Endothelial cell of umbilical vein (primary cell): Measurements from ENCODE around the gene HECTD4. TPM values are rescaled to one million over a fixed set of nuclear protein-coding genes. Genes with fewer than 3 reads are reported as not detected.

Experiments used
- BruUV-seq: library from RNA; stranded (reverse); fragments of 400-500 nt; replicated peaks from 2 replicates; lab custom pipeline; 2021; lab: Mats Ljungman, UMichigan
- CTCF ChIA-PET: fragments of 300-600, 350-600 bp; sonication (Branson Sonifier 250); formaldehyde crosslinking; loops from one replicate; lab custom pipeline; 2021; ENCODE audit warnings: antibody characterized with exemption, inconsistent platforms; lab: Charles Lee
- POLR2A ChIA-PET: fragments of 300-600, 350-600 bp; sonication (Branson Sonifier 250); formaldehyde crosslinking; loops from one replicate; lab custom pipeline; 2021; ENCODE audit warnings: antibody characterized with exemption, inconsistent platforms; lab: Charles Lee
- DNase-seq: peaks from one replicate; pipeline ENCODE4 v3.0.0-alpha.2; 2011; ENCODE audit warnings: low read depth, low spot score
- FAIRE-seq: peaks from 2 replicates; lab custom pipeline; 2011; peaks lifted over from hg19 to GRCh38; lab: Jason Lieb, UNC
- H2AFZ ChIP-seq: 2 replicates; pipeline ENCODE4 v1.6.0; 2012; ENCODE audit warnings: low read depth, low read length, control low read depth, inconsistent platforms
- H3K27ac ChIP-seq: 2 replicates; pipeline ENCODE4 v1.5.1; 2011; ENCODE audit warnings: low read depth, mild to moderate bottlenecking, control low read depth, low read length, moderate library complexity; ENCODE audit not compliant: insufficient read depth
- H3K27me3 ChIP-seq, 2 experiments: 2 replicates each; pipeline versions ENCODE4 v1.6.0 to v1.6.1; 2011; ENCODE audit warnings: low read length in 2 of 2, mixed read lengths in 1 of 2; ENCODE audit not compliant: control insufficient read depth in 2 of 2, insufficient read depth in 2 of 2
- H3K36me3 ChIP-seq, 2 experiments: 2 replicates in 1 of 2; 3 replicates in 1 of 2; pipeline ENCODE4 v1.5.1; 2011; ENCODE audit warnings: low read length in 2 of 2, mild to moderate bottlenecking in 1 of 2, moderate library complexity in 1 of 2; ENCODE audit not compliant: control insufficient read depth in 2 of 2, insufficient read depth in 2 of 2; ENCODE audit errors: extremely low read depth in 1 of 2
- H3K4me1 ChIP-seq: 3 replicates; pipeline ENCODE4 v1.5.1; 2011; ENCODE audit warnings: mild to moderate bottlenecking, low read length; ENCODE audit not compliant: control insufficient read depth, insufficient read depth; ENCODE audit errors: extremely low read depth
- H3K4me2 ChIP-seq: 2 replicates; pipeline ENCODE4 v1.6.1; 2011; ENCODE audit warnings: low read length, control low read depth, mixed read lengths; ENCODE audit not compliant: insufficient read depth
- H3K4me3 ChIP-seq, 3 experiments: fragments of 200-600 bp in 1 of 3; sonication (generic), shearing (Covaris generic) in 1 of 3; replicated peaks in 1 of 3; 2 replicates each; pipeline ENCODE4 v1.5.1; 2011 to 2016; ENCODE audit warnings: control low read depth in 3 of 3, low read length in 3 of 3, mild to moderate bottlenecking in 2 of 3, inconsistent platforms in 1 of 3, low read depth in 1 of 3, moderate library complexity in 1 of 3; ENCODE audit not compliant: insufficient read depth in 1 of 3
- H3K79me2 ChIP-seq: 2 replicates; pipeline ENCODE4 v1.6.0; 2012; ENCODE audit warnings: low read length, inconsistent platforms; ENCODE audit not compliant: control insufficient read depth, insufficient read depth
- H3K9ac ChIP-seq: replicated peaks from 2 replicates; pipeline ENCODE3; 2011; ENCODE audit warnings: low read length, control low read depth; ENCODE audit not compliant: insufficient read depth; ENCODE audit errors: extremely low read depth
- H3K9me1 ChIP-seq: replicated peaks from 3 replicates; pipeline ENCODE4 v1.6.0; 2011; ENCODE audit warnings: mild to moderate bottlenecking, low read length; ENCODE audit not compliant: control insufficient read depth, insufficient read depth; ENCODE audit errors: extremely low read depth
- H3K9me3 ChIP-seq: replicated peaks from 2 replicates; pipeline ENCODE4 v1.5.1; 2012; ENCODE audit warnings: low read length, inconsistent platforms; ENCODE audit not compliant: control insufficient read depth, insufficient read depth
- H4K20me1 ChIP-seq: replicated peaks from 2 replicates; pipeline ENCODE3; 2011; ENCODE audit warnings: mild to moderate bottlenecking, low read length; ENCODE audit not compliant: control insufficient read depth, insufficient read depth; ENCODE audit errors: extremely low read depth
- CTCF ChIP-seq, 2 donors: IDR thresholded peaks; 1 replicate in 1 of 2; 2 replicates in 1 of 2; pipeline ENCODE4 v1.5.1; 2011; ENCODE audit warnings: low read length in 2 of 2, mild to moderate bottlenecking in 2 of 2, moderate library complexity in 2 of 2, control low read depth in 1 of 2, inconsistent platforms in 1 of 2, low read depth in 1 of 2; ENCODE audit not compliant: insufficient read depth in 1 of 2; ENCODE audit errors: extremely low read depth in 1 of 2
- EZH2 ChIP-seq: IDR thresholded peaks from 2 replicates; pipeline ENCODE4 v1.6.1; 2012; ENCODE audit warnings: borderline replicate concordance, low read depth, mild to moderate bottlenecking, moderate library complexity, low read length, inconsistent platforms; ENCODE audit not compliant: severe bottlenecking
- JUN ChIP-seq: IDR thresholded peaks from 2 replicates; pipeline ENCODE4 v1.6.1; 2011; ENCODE audit warnings: borderline replicate concordance, low read depth; ENCODE audit not compliant: insufficient read length, insufficient read depth
- MYC ChIP-seq: IDR thresholded peaks from one replicate; pipeline ENCODE4 v1.6.1; 2011; ENCODE audit warnings: mild to moderate bottlenecking, low read depth, low read length
- POLR2A ChIP-seq: IDR thresholded peaks from 2 replicates; pipeline ENCODE4 v1.6.1; 2012; ENCODE audit warnings: low read depth, mild to moderate bottlenecking, control low read depth, low read length
- POLR2AphosphoS5 ChIP-seq: IDR thresholded peaks from 2 replicates; pipeline ENCODE4 v1.6.1; 2012; ENCODE audit warnings: low read depth, mild to moderate bottlenecking, control low read depth, low read length, moderate library complexity; ENCODE audit not compliant: insufficient read depth
- dilution Hi-C: fragments of 300-500 bp; cut with MboI; formaldehyde crosslinking; loops from one replicate; pipeline ENCODE4 v1.15.0; 2019; ENCODE audit warnings: low sequenced_read_pairs; ENCODE audit not compliant: extremely low pct_ligation_motif_present
- intact Hi-C: fragments of 100-400 bp; cut with micrococcal nuclease; formaldehyde crosslinking; loops from one replicate; pipeline ENCODE4 v1.10.0; 2022
- polyA plus RNA-seq, 4 experiments: library from polyadenylated mRNA; depleted of rRNA in 3 of 4; stranded (reverse) in 3 of 4; unstranded in 1 of 4; fragments of >200 nt; gene quantifications; 2 replicates each; pipeline versions ENCODE4 v1.2.1 to v1.2.3, GENCODE V29; 2011 to 2012; ENCODE audit warnings: missing spikeins in 1 of 4
- total RNA-seq: library from RNA; stranded (reverse); gene quantifications from 2 replicates; pipeline ENCODE4 v1.2.3, GENCODE V29; 2021

The HECTD4 gene
- total and polyA plus RNA-seq, 2 donors (not counting 3 experiments of a cell fraction or from before 2014, with no cell fraction given) = 9.7 to 47.7 TPM

GRCh38 chr12:112374166-112374740, 8.0 kb downstream of the HECTD4 start:
- Histone ChIP-seq H3K9ac (no peak overlapping the region), H3K4me2 (no peak overlapping the region), H2AFZ (no peak overlapping the region), H3K36me3 (no peaks in the 10 kb centered on the region), H3K9me3 (no peaks in the 10 kb centered on the region), H3K27ac (no peak overlapping the region), H3K79me2 (peaks cover 37% of the 10 kb centered on the region), H3K9me1 (no peaks in the 10 kb centered on the region), H3K4me1 (no peaks in the 10 kb centered on the region), H3K27me3 (no peaks in the 10 kb centered on the region), H4K20me1 (peaks cover 5% of the 10 kb centered on the region), H3K4me3 (no peak overlapping the region)
- intact Hi-C loops = no loop called here
- TF ChIP-seq JUN (no peak), POLR2A (no peak), MYC (no peak), EZH2 (no peak), CTCF (IDR thresholded peaks at IDR 0.05; ENCODE audit: extremely low read depth in 1 of 2, insufficient read depth in 1 of 2, low read depth in 1 of 2, low read length in 2 of 2) (no peak), POLR2AphosphoS5 (no peak)
- no TSS peak for BruUV-seq
- ChIA-PET CTCF (no interaction called here), POLR2A (no interaction called here)
- FAIRE-seq = no peak
- dilution Hi-C loops = no loop called here
- DNase-seq = no peak
